Kidney epithelial cell (primary cell): ENCODE results near the gene RGS19. TPM values are rescaled to one million over a fixed set of nuclear protein-coding genes. Genes with fewer than 3 reads are reported as not detected.

ENCODE experiments used
- DNase-seq: peaks from one replicate; pipeline ENCODE4 v3.0.0-alpha.2; 2010; ENCODE audit warnings: low read depth
- H3K27me3 ChIP-seq: 2 replicates; pipeline ENCODE4 v1.6.0; 2011; ENCODE audit warnings: low read length; ENCODE audit not compliant: control insufficient read depth, insufficient read depth
- H3K36me3 ChIP-seq: 2 replicates; pipeline ENCODE4 v1.5.1; 2011; ENCODE audit warnings: low read length; ENCODE audit not compliant: control insufficient read depth, insufficient read depth
- H3K4me3 ChIP-seq: 2 replicates; pipeline ENCODE4 v1.5.1; 2011; ENCODE audit warnings: low read depth, mild to moderate bottlenecking, control low read depth, low read length
- CTCF ChIP-seq: IDR thresholded peaks from 2 replicates; pipeline ENCODE4 v1.5.1; 2011; ENCODE audit warnings: mild to moderate bottlenecking, moderate library complexity, low read length, control low read depth, inconsistent platforms; ENCODE audit not compliant: insufficient read depth, poor library complexity, severe bottlenecking
- total RNA-seq: library from RNA; depleted of rRNA; stranded (reverse); fragments of >200 nt; gene quantifications from 2 replicates; pipeline ENCODE4 v1.2.3, GENCODE V29; 2015

Gene RGS19
- total RNA-seq, 1 donor from 2014 or later = 14.1 TPM

GRCh38 chr20:64078934-64079272, 415 bp downstream of the RGS19 start:
- TF ChIP-seq CTCF = no peak
- Histone ChIP-seq H3K36me3 (no peaks in the 10 kb centered on the region), H3K4me3 (peak overlapping the region; percentile 56), H3K27me3 (peaks cover 19% of the 10 kb centered on the region)
- DNase-seq = no peak

- H3K27me3 ChIP-seq = peaks cover 11% of the 10 kb centered on the region
- TF ChIP-seq CTCF = no peak
- DNase-seq = no peak
- H3K4me3 ChIP-seq = no peak overlapping the region
- no peaks in the 10 kb centered on the region for H3K36me3 ChIP-seq
These were observed 1.3 kb downstream of the RGS19 start for GRCh38 chr20:64077876-64078551.

GRCh38 chr20:64077541-64077875, 1.8 kb downstream of the RGS19 start:
- Histone ChIP-seq H3K27me3 (peaks cover 6% of the 10 kb centered on the region), H3K36me3 (no peaks in the 10 kb centered on the region), H3K4me3 (no peak overlapping the region)
- DNase-seq = no peak
- TF ChIP-seq CTCF = no peak

- no peak for TF ChIP-seq CTCF
- Histone ChIP-seq H3K4me3 (no peak overlapping the region), H3K36me3 (no peaks in the 10 kb centered on the region)
These were observed 2.2 kb downstream of the RGS19 start for GRCh38 chr20:64077094-64077493.

GRCh38 chr20:64076061-64076997, 3.0 kb downstream of the RGS19 start:
- Histone ChIP-seq H3K36me3 (no peaks in the 10 kb centered on the region), H3K27me3 (peaks cover 2% of the 10 kb centered on the region)

More at GRCh38 chr20:64077094-64077493, 2.2 kb downstream of the RGS19 start:
- no peak for DNase-seq
- H3K27me3 ChIP-seq = peaks cover 3% of the 10 kb centered on the region

More at GRCh38 chr20:64076061-64076997, 3.0 kb downstream of the RGS19 start:
- TF ChIP-seq CTCF = no peak
- DNase-seq = no peak
- no peak overlapping the region for H3K4me3 ChIP-seq
